CD4-positive, alpha-beta memory T cell (primary cell): Measurements from ENCODE around the gene ACOX2. TPM values are rescaled to one million over a fixed set of nuclear protein-coding genes. Genes with fewer than 3 reads are reported as not detected.

Experiments used
- CTCF ChIA-PET: fragments of 350-600 bp; sonication (Branson Sonifier 250); formaldehyde crosslinking; loops from one replicate; lab custom pipeline; 2021; ENCODE audit warnings: inconsistent platforms; ENCODE audit not compliant: partially characterized antibody; lab: Charles Lee
- POLR2A ChIA-PET: fragments of 350-600 bp; sonication (Branson Sonifier 250); formaldehyde crosslinking; loops from one replicate; lab custom pipeline; 2021; ENCODE audit not compliant: partially characterized antibody; lab: Charles Lee
- DNase-seq, 5 donors: peaks; one replicate each; pipeline versions ENCODE4 v3.0.0 to v3.0.0-alpha.2; 2020 to 2022; ENCODE audit warnings: mixed read lengths in 1 of 5
- H3K27ac ChIP-seq: one replicate; pipeline ENCODE4 v1.7.0; 2013; ENCODE audit warnings: low read depth, low read length
- H3K27me3 ChIP-seq: 2 replicates; pipeline ENCODE4 v1.7.0; 2013; ENCODE audit warnings: mild to moderate bottlenecking, low read length, moderate library complexity; ENCODE audit not compliant: insufficient read depth
- H3K36me3 ChIP-seq: 2 replicates; pipeline ENCODE4 v1.7.0; 2013; ENCODE audit warnings: mild to moderate bottlenecking, low read length, moderate library complexity; ENCODE audit not compliant: insufficient read depth
- H3K4me1 ChIP-seq: 2 replicates; pipeline ENCODE4 v1.7.0; 2013; ENCODE audit warnings: mild to moderate bottlenecking, low read length, moderate library complexity; ENCODE audit not compliant: insufficient read depth
- H3K4me3 ChIP-seq, 2 donors: one replicate each; pipeline ENCODE4 v1.7.0; 2013; ENCODE audit warnings: low read length in 2 of 2, mild to moderate bottlenecking in 1 of 2
- H3K9me3 ChIP-seq, 2 donors: one replicate each; pipeline ENCODE4 v1.7.0; 2013; ENCODE audit warnings: low read length in 2 of 2, control low read depth in 1 of 2; ENCODE audit not compliant: control insufficient read depth in 1 of 2
- H3K27ac Mint-ChIP-seq, 7 donors: one replicate each; pipeline ENCODE4 v1.8.0; 2020 to 2021; ENCODE audit warnings: mixed read lengths in 7 of 7, mild to moderate bottlenecking in 6 of 7, inconsistent platforms in 3 of 7, moderate library complexity in 3 of 7
- H3K27me3 Mint-ChIP-seq, 2 donors: one replicate each; pipeline ENCODE4 v1.8.0; 2020 to 2021; ENCODE audit warnings: mixed read lengths in 2 of 2
- H3K36me3 Mint-ChIP-seq, 2 donors: one replicate each; pipeline ENCODE4 v1.8.0; 2020 to 2021; ENCODE audit warnings: mixed read lengths in 2 of 2, inconsistent platforms in 1 of 2, mild to moderate bottlenecking in 1 of 2
- H3K4me1 Mint-ChIP-seq, 4 donors: one replicate each; pipeline ENCODE4 v1.8.0; 2020 to 2021; ENCODE audit warnings: mixed read lengths in 4 of 4, mild to moderate bottlenecking in 1 of 4
- H3K4me3 Mint-ChIP-seq, 8 donors: one replicate each; pipeline ENCODE4 v1.8.0; 2020 to 2021; ENCODE audit warnings: mixed read lengths in 8 of 8, mild to moderate bottlenecking in 7 of 8, moderate library complexity in 6 of 8, inconsistent platforms in 3 of 8
- H3K9me3 Mint-ChIP-seq, 8 donors: one replicate each; pipeline ENCODE4 v1.8.0; 2020 to 2021; ENCODE audit warnings: mixed read lengths in 8 of 8, mild to moderate bottlenecking in 5 of 8, inconsistent platforms in 3 of 8, moderate library complexity in 1 of 8
- intact Hi-C: fragments of 100-400 bp; cut with micrococcal nuclease; formaldehyde crosslinking; loops from one replicate; pipeline ENCODE4 v1.15.1; 2023
- polyA plus RNA-seq, 2 donors: library from polyadenylated mRNA; unstranded; fragments of 300-500 nt; fragmentation: Illumina TruSeq; gene quantifications; one replicate each; pipeline ENCODE4 v1.2.3, GENCODE V29; 2021
- total RNA-seq, 2 experiments: library from RNA; stranded (reverse); gene quantifications; one replicate each; pipeline ENCODE4 v1.2.3, GENCODE V29; 2021

ACOX2 gene
- total and polyA plus RNA-seq, 4 experiments from 2014 or later, result not detected

GRCh38 chr3:58534592-58535494, 2.1 kb downstream of the ACOX2 start:
- Histone ChIP-seq H3K4me1 (peaks cover 9% of the 10 kb centered on the region), H3K36me3 (no peaks in the 10 kb centered on the region), H3K4me3 (no peak overlapping the region), H3K27me3 (no peaks in the 10 kb centered on the region), H3K27ac (no peak overlapping the region), H3K9me3 (no peaks in the 10 kb centered on the region)
- ChIA-PET CTCF (interaction anchor here (0.8 to 3.9 kb wide), 12 partner anchors 11 to 226 kb away, joined by 3 to 15 read pairs (median 6); partner anchors contain the start of gene KCTD6), POLR2A (no interaction called here)
- no peaks in the 10 kb centered on the region for H3K27me3 Mint-ChIP-seq
- H3K4me1 Mint-ChIP-seq, result peaks cover 4 to 8% (median 7%) of the 10 kb centered on the region in 4 donors
- no peak for DNase-seq
- no peak overlapping the region for H3K4me3 Mint-ChIP-seq
- intact Hi-C loops, result no loop called here
- H3K27ac Mint-ChIP-seq, result no peak overlapping the region
- no peaks in the 10 kb centered on the region for H3K9me3 Mint-ChIP-seq
- no peaks in the 10 kb centered on the region for H3K36me3 Mint-ChIP-seq

GRCh38 chr3:58532794-58533220, 4.2 kb downstream of the ACOX2 start:
- no peaks in the 10 kb centered on the region for H3K36me3 Mint-ChIP-seq
- H3K9me3 Mint-ChIP-seq, result no peaks in the 10 kb centered on the region
- no peaks in the 10 kb centered on the region for H3K27me3 Mint-ChIP-seq

GRCh38 chr3:58531956-58532355, 5.0 kb downstream of the ACOX2 start:
- Histone ChIP-seq H3K36me3 (no peaks in the 10 kb centered on the region), H3K27me3 (no peaks in the 10 kb centered on the region), H3K27ac (no peak overlapping the region), H3K9me3 (no peaks in the 10 kb centered on the region), H3K4me3 (no peak overlapping the region), H3K4me1 (peaks cover 9% of the 10 kb centered on the region)
- POLR2A ChIA-PET, result no interaction called here
- intact Hi-C loops, result loop anchor here (1.0 to 2.0 kb wide), 6 partner anchors 41 to 293 kb away; partner anchors contain the start of genes HTD2 and RPP14
- Mint-ChIP-seq H3K27me3 (no peaks in the 10 kb centered on the region), H3K9me3 (no peaks in the 10 kb centered on the region), H3K27ac (peak overlapping the region in 1 of 7 donors; percentile 31), H3K4me3 (no peak overlapping the region), H3K4me1 (peaks cover 4 to 8% (median 7%) of the 10 kb centered on the region in 4 donors), H3K36me3 (no peaks in the 10 kb centered on the region)
- CTCF ChIA-PET, result interaction anchor here (0.9 to 3.9 kb wide), 11 partner anchors 12 to 344 kb away, joined by 3 to 15 read pairs (median 5); partner anchors contain the start of genes HTD2 and RPP14
- no peak for DNase-seq

More at GRCh38 chr3:58532794-58533220, 4.2 kb downstream of the ACOX2 start:
- Histone ChIP-seq H3K9me3 (no peaks in the 10 kb centered on the region), H3K27me3 (no peaks in the 10 kb centered on the region), H3K27ac (no peak overlapping the region), H3K4me1 (peaks cover 9% of the 10 kb centered on the region), H3K36me3 (no peaks in the 10 kb centered on the region), H3K4me3 (no peak overlapping the region)
- Mint-ChIP-seq H3K4me1 (peaks cover 4 to 8% (median 7%) of the 10 kb centered on the region in 4 donors), H3K27ac (peak overlapping the region in 6 of 7 donors; percentile 16 to 87 (median 69)), H3K4me3 (no peak overlapping the region)
- ChIA-PET CTCF (interaction anchor here (0.6 to 3.9 kb wide), 15 partner anchors 10 to 343 kb away, joined by 3 to 15 read pairs (median 6); partner anchors contain the start of genes HTD2, KCTD6 and RPP14), POLR2A (interaction anchor here (1.0 kb wide), 1 partner anchor 226 kb away, joined by 5 read pairs; the partner anchor contains the start of gene HTD2)
- DNase-seq, result peak; percentile 71 to 79 (median 75)
- intact Hi-C loops, result loop anchor here (1.0 to 2.0 kb wide), 6 partner anchors 42 to 294 kb away; partner anchors contain the start of genes HTD2 and RPP14

GRCh38 chr3:58531555-58531954, 5.4 kb downstream of the ACOX2 start:
- H3K4me3 Mint-ChIP-seq, result peak overlapping the region in 1 of 8 donors; percentile 52
- Histone ChIP-seq H3K9me3 (no peaks in the 10 kb centered on the region), H3K36me3 (no peaks in the 10 kb centered on the region), H3K27ac (no peak overlapping the region), H3K27me3 (no peaks in the 10 kb centered on the region), H3K4me3 (no peak overlapping the region), H3K4me1 (peaks cover 9% of the 10 kb centered on the region)
- peaks cover 4 to 8% (median 7%) of the 10 kb centered on the region in 4 donors for H3K4me1 Mint-ChIP-seq
- no peak for DNase-seq
- intact Hi-C loops, result no loop called here
- no peaks in the 10 kb centered on the region for H3K36me3 Mint-ChIP-seq
- CTCF ChIA-PET, result interaction anchor here (0.9 to 3.9 kb wide), 11 partner anchors 11 to 344 kb away, joined by 3 to 15 read pairs (median 5); partner anchors contain the start of genes HTD2 and RPP14
- H3K9me3 Mint-ChIP-seq, result no peaks in the 10 kb centered on the region
- H3K27me3 Mint-ChIP-seq, result no peaks in the 10 kb centered on the region
- POLR2A ChIA-PET, result no interaction called here
- peak overlapping the region in 1 of 7 donors; percentile 4 for H3K27ac Mint-ChIP-seq

GRCh38 chr3:58530354-58530865, 6.6 kb downstream of the ACOX2 start:
- no peak overlapping the region for H3K27ac Mint-ChIP-seq
- CTCF ChIA-PET, result interaction anchor here (1.3 to 2.2 kb wide), 2 partner anchors 38 to 224 kb away, joined by 6 to 8 read pairs; partner anchors contain the start of genes HTD2, KCTD6 and RPP14
- peaks cover 9% of the 10 kb centered on the region for H3K4me1 ChIP-seq
- H3K27ac ChIP-seq, result no peak overlapping the region
- H3K9me3 ChIP-seq, result no peaks in the 10 kb centered on the region
- DNase-seq, result no peak
- no peaks in the 10 kb centered on the region for H3K36me3 Mint-ChIP-seq
- no peaks in the 10 kb centered on the region for H3K27me3 Mint-ChIP-seq
- peaks cover 4 to 8% (median 7%) of the 10 kb centered on the region in 4 donors for H3K4me1 Mint-ChIP-seq
- no peaks in the 10 kb centered on the region for H3K27me3 ChIP-seq
- H3K4me3 ChIP-seq, result no peak overlapping the region
- H3K36me3 ChIP-seq, result no peaks in the 10 kb centered on the region
- intact Hi-C loops, result no loop called here
- H3K4me3 Mint-ChIP-seq, result no peak overlapping the region
- no peaks in the 10 kb centered on the region for H3K9me3 Mint-ChIP-seq
- POLR2A ChIA-PET, result no interaction called here

- Histone ChIP-seq H3K36me3 (no peaks in the 10 kb centered on the region), H3K27ac (no peak overlapping the region), H3K27me3 (no peaks in the 10 kb centered on the region), H3K9me3 (no peaks in the 10 kb centered on the region), H3K4me3 (no peak overlapping the region), H3K4me1 (peaks cover 9% of the 10 kb centered on the region)
- Mint-ChIP-seq H3K9me3 (no peaks in the 10 kb centered on the region), H3K27ac (peak overlapping the region in 1 of 7 donors; percentile 5), H3K4me1 (peaks cover 4 to 8% (median 7%) of the 10 kb centered on the region in 4 donors), H3K27me3 (no peaks in the 10 kb centered on the region), H3K36me3 (no peaks in the 10 kb centered on the region), H3K4me3 (no peak overlapping the region)
- DNase-seq, result no peak
- ChIA-PET CTCF (interaction anchor here (1.3 kb wide), 1 partner anchor 37 kb away, joined by 6 read pairs; the partner anchor contains the start of gene KCTD6), POLR2A (interaction anchor here (1.0 kb wide), 1 partner anchor 66 kb away, joined by 3 read pairs; no protein-coding TSS in a partner anchor)
- intact Hi-C loops, result no loop called here
Observed at GRCh38 chr3:58529516-58530353, 7.3 kb downstream of the ACOX2 start.
